GM12801 (cell line): ENCODE results near the gene SLFNL1.

Source experiments
- TF ChIP-seq, protein P1 (sequence below): IDR thresholded peaks from one replicate; pipeline ENCODE4 v1.5.1; 2011; ENCODE audit warnings: control low read depth; ENCODE audit not compliant: insufficient read length; ENCODE audit errors: extremely low read depth

SLFNL1 gene

DNA sequence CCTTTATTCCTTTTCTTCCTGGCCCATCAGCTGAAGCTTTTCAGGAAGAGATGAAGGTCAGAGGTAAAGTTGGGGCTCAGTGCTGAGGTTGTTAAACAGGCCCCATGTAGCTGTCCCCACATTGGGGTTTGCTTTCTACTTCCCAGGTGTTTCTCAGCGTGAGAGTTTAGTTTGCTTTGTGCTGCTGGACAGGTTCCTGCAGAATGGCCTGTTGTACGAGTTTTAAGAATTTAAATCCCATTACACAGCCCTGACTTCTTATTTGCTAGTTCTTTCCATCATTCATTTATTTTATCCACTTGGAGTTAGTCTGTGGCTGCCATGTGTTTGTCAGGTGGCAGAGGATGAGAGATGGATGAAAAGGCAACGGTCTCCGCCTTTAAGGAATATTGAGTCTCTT lies 22.9 kb downstream of the SLFNL1 start:
- TF ChIP-seq, protein P1, sequence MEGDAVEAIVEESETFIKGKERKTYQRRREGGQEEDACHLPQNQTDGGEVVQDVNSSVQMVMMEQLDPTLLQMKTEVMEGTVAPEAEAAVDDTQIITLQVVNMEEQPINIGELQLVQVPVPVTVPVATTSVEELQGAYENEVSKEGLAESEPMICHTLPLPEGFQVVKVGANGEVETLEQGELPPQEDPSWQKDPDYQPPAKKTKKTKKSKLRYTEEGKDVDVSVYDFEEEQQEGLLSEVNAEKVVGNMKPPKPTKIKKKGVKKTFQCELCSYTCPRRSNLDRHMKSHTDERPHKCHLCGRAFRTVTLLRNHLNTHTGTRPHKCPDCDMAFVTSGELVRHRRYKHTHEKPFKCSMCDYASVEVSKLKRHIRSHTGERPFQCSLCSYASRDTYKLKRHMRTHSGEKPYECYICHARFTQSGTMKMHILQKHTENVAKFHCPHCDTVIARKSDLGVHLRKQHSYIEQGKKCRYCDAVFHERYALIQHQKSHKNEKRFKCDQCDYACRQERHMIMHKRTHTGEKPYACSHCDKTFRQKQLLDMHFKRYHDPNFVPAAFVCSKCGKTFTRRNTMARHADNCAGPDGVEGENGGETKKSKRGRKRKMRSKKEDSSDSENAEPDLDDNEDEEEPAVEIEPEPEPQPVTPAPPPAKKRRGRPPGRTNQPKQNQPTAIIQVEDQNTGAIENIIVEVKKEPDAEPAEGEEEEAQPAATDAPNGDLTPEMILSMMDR, result no peak

DNA sequence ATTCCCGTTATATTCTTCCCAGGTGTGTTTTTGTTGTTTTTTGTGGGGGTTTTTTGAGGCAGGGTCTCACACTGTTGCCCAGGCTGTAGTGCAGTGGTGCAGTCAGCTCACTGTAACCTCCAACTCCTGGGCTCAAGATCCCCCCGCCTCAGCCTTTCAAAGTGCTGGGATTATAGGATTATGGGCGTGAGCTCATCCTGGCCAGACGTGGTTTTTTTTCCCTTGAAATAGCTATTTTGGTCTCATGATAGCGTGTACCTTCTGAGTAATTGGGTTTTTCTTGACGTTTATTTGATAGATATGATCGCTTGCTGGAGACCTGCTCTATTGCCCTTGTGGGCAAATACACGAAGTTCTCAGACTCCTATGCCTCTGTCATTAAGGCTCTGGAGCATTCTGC lies 24.4 kb downstream of the SLFNL1 start:
- TF ChIP-seq, protein P1, result no peak

DNA sequence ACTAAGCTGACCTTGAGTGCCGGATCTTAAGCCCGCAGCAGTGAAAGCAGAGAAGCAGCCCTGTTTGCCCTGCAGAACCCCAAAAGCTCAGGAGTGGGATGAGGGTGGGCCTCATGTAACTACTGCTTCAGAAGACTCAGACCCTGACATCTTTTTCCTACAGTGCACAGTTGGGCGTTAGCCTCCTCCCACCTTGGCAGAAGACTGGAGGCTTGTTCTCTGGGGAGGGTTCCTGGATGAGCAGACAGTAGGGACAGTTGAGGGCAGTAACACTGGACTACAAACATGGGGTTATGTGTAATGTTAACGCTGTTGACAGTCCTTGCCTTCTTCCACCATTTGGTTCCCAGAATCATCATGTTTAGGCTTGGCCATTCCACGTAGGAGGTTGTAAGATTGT lies 32.5 kb downstream of the SLFNL1 start:
- TF ChIP-seq, protein P1, result no peak

DNA sequence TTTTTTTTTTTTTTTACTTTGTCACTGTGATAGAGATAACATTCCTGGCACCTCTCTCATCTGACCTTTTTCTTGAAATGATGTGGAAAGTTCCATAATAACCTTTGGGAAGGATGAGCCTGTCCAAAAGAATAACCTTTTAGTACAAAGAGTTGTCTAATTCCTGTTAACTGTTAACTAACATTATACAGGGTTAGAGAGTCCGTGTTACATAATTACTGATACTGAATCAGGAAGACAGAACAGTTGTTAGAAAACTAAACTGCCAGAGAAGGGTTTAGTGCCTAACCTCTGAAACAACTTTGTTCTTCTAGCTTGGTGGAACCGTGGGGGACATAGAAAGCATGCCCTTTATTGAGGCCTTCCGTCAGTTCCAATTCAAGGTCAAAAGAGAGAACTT lies 33.2 kb downstream of the SLFNL1 start:
- TF ChIP-seq, protein P1, result no peak

DNA sequence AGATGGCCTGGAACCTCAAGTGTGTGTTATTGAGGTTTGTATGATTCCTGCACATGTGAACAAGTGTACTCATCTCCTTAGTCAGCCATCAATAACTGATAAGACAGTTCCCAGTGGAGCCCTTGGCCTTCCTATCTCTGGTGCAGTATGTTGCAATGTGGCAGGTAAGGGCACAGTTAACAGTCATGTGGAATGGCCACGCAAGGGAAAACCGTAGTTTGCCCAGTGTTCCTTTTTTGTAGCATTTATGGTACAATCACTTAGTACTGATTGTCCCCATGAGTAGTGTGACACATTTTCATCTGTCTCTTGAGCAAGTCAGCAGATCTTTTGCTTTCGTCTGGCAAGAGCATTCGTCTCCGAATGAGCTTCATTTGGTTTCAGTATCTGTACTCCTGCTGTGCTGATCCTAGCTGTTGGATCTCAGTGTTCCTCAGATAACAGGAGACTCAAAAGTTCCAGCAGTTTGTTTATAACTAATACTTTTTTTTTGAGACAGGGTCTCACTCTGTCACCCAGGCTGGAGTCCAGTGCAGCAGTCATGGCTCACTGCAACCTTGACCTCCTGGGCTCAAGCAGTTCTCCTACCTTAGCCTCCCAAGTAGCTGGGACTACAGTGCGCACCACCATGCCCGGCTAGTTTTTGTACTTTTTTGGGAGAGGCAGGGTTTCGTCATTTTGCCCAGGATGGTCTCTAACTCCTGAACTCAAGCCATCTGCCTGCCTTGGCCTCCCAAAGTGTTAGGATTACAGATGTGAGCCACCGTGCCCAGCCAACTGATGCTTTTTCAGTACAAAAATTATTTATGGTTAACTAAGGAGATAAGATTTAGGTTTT lies 33.9 kb downstream of the SLFNL1 start:
- TF ChIP-seq, protein P1, result no peak

DNA sequence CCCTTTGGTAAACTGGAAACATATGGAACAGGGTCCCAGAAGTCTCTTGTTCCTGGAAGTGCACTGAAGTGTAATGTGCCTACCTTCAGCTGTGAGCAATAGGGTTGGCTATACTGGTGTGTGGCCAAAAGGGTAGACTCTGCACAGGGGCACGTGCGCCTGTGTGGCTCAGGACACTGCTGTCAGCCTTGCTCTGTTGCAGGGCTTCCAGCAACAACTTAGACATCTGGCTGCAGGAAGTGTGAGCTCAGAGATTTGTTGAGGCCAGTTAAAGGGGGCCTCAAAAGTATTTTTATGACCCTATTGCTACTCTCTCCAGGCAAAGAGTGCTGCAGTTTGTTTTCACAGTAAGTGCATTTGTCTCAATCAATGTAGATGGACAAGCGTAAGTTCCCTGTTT lies 34.6 kb downstream of the SLFNL1 start:
- TF ChIP-seq, protein P1, result no peak

DNA sequence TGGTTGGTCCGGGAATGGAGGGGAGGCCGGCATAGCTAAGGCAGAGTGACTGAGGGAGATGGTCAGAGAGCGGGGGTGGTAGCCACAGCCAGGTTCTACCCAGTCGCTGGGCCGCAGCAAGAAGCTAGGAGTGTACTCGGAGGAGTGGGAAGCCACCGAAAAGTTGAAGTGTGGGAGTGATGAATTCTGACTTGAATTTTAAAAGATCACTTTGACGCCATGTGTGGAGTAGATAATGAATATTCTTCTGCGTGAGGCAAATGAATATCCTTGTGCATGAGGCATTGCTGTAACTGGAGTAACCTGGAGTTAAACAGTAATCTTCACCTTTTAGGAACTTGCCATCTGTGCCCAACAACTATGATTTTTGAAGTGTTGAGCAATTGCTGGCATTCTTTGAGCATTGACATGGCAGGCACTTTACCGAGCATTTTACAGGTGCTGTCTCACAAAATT lies 35.2 kb downstream of the SLFNL1 start:
- TF ChIP-seq, protein P1, result no peak
